ENCODE data around the gene SLC35F4.
"Not testable (repeated sequence)": the region's sequence is repeated elsewhere in the genome, so short reads cannot be mapped to it uniquely, and the experiment has no call there.

The SLC35F4 gene

DNA sequence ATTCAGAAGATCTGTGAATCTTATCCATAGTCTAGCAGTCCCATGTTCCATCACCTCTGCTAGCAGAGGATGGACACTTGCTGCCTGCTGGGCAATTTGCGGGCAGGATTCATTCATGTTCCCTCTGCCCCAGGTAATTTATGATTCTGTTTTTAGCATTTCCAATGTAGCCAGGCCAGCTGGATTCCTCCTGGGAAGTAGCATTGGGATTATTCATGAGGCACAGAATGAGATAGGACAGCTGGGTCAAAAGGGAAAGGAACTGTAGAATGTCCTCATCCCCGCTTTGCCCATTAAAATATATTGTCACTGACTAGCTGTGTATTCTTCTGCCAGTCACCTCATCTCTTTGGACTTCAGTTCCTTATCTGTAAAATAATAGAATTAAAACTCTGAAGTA is 68.7 kb downstream of the SLC35F4 start:
- DNase-seq (ENCODE audit: low read depth) = no peak

DNA sequence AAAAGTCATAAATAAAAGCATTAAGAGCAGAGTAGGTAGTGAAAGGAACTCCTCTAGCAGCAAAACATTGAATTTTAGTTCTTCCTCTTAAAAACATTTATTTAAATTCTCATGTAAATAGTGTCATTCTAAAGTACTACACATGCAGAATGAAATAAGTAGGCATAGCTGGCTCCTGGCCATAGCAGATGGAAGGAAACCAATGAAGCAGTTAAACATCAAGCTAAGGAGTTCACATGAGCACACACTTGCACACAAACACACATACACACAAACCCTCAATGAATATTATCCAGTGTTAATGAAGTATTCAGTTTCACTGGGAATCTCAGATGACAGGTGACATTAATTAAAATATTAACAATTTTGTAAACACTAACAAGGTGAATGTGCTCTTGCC is 69.3 kb downstream of the SLC35F4 start:
- no peak for DNase-seq (ENCODE audit: low read depth)

DNA sequence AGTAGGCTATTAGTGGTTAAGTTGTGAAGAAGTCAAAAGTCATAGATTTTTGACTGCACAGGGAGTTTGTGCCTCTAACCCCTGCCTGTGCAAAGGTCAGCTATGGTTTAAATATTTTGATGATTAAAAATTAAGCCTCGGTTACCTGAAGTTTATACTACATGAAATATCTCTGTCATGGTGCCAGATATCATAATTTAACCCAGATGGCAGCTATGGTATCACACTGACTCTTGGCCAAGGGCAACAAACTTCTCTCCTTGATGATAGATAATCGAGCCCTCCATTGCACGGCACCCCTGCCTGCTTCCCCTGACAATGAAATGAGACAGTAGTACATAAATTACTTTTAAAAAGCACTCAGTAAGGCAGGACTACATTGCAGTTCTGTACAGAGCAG is 80.8 kb downstream of the SLC35F4 start:
- no peak for DNase-seq (ENCODE audit: low read depth)

DNA sequence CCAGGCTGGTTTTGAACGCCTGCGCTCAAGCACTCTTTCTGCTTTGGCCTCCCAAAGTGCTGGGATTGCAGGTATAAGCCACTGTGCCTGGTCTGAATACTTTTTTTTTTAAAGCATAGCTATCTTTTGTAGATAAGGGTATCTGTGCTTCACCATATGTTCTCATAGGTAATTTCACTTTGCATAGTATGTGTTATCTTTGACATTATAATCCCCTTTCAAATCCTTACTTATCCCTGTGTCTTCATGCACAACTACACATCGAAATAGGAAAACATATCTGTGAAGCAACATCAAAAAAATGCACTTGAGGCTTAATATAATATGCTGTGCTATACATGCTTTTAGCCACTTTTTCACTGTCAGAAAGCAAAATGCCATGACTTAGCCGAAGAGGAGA is 94.1 kb downstream of the SLC35F4 start:
- DNase-seq (ENCODE audit: low read depth) = no peak

DNA sequence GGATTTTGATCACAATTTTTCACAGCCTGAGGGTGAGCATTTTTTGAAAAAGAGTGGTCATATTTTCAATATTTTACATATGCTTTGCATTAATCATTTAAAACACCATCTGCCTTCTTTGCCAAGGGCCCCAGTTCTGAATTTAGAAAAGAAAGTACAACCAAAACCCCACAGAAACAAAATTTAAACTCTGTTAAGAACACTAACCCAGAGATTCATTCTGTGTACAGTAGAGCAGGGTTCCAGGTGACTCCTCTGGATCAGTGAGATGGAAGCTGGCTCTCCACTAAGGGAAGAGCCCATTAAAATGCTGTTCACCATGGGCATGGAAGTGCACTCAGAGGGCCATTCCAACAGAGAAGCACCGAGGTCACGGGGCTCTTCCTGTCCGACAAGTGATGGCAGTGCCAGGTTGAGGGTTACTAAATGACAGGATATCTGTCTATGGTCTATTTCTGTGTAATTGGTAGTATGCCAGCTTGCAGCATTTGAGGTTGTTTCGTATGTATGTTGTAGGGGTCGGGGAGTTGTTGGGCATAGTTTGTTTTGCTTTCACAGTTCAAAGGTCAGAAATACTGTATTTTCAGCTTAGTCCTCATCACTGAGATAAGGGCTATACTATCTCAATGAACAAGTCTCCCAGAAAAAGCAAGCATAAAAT is 95.9 kb downstream of the SLC35F4 start:
- DNase-seq (ENCODE audit: low read depth) = no peak

DNA sequence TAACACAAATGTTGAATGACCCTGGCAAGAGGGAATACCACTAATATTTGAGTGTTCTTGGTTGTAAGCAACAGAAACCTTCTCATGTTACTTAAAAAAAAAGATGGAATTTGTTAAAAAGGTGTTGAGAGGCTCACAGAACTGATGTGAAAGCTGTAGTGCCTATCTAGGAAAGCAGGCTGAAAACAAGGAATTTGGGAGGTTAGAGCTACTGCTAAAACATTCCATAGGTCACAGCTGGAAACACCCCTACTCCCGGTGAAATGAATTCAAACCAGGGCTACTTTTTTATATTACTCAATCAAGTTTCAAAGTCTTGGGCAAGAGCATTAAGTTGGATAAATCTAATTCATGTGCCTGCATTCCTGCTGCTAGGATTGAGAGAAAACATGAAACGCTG is 104.1 kb downstream of the SLC35F4 start:
- DNase-seq (ENCODE audit: low read depth) = no peak

DNA sequence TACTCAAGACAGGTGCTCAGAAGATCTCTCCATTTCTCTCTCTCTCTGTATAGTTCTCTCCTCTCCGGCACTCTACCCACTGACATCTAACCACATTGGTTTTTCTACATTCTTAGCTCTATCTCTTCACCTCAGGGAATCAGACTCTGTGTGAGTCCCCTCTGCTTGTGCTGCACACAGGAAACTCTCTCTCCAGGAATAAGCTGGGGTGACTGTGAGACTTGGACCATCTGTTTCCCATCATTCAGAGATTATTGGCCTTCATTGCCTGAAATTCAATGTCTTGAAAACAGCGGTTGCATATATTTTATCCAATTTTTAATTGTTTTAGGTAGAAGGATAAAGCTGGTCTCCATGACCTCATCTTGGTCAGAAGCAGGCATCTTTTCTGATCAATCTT is 105.0 kb downstream of the SLC35F4 start:
- no peak for DNase-seq (ENCODE audit: low read depth)

DNA sequence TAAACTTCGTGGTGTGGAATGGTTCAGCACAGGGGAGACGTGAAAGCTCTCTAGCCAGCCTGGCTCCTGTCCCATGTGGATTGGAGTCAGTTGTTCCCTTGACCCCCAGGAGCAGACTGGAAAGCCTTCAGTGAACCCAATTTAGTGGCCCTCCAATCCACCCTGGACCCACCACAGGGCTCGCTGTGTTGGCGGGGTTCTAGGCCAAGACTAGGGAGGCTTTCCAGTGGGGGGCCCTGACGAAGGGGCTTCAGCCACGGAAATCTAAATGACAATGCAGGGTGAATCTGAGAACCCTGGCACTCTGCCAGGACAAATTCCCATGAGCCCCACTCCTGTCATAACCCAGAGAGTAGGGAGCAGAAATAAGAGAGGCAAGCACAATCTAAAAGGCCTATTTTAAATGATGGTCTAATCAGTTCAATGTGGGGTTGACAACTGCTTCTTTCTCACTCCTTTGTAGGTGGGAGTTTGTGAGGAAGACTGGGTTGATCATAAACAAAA is 110.8 kb downstream of the SLC35F4 start:
- DNase-seq (ENCODE audit: low read depth) = no peak

DNA sequence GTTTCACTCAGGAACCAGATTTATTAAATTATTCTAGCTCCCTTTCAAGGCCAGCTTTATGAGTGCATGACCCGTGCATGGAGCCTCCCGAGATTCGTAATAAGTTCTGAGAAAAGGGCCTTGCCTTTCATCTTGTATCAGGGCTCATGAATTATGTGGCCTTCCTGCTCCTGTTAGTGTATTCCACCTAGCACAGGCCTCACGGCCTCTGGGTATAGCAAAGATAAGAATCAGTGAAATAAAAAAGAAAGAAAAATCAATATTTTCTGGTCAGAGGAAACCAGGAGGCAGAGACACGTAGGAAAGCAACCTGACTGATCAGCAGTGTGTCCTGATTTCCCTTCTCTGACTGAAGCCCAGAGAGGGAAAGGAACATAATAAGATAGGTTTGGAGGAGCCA is 111.4 kb downstream of the SLC35F4 start:
- DNase-seq (ENCODE audit: low read depth) = no peak

DNA sequence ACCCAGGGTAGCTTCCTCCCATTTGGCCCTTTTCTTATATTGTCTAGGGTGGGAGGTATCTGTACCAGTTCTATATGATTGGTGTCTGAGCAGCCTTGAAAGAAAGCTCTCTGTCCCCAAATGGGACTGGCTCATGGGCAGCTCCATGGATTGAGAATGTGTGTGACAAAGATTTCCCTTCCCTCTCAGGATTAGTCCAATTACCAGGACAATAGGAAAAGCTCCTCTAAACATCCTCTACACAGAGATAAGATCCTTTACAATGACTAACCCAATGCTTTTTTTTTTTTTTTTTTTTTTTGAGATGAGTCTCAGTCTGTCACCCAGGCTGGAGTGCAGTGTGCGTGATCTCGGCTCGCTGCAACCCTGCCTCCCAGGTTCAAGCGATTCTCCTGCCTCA is 112.1 kb downstream of the SLC35F4 start:
- DNase-seq (ENCODE audit: low read depth) = no peak

DNA sequence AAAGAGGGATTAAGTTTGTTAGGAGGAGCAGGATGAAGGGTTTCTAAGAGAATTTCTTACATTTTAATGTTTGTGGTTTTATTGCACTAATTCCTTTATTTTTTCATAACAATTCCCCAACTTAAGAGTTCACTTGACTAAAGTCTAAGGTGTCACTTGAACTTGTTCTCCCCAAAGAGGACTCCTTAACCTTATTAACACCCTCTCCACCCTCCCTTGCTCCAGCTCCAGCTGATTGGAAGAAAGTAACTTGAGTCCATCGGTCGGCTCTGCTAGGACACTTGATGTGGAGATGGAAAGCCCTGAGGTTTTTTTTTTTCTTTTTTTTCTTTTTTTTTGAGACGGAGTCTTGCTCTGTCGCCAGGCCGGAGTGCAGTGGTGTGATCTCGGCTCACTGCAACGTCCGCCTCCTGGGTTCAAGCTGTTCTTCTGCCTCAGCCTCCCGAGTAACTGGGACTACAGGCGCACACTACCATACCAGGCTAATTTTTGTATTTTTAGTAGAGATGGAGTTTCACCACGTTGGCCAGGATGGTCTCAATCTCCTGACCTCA is 113.7 kb downstream of the SLC35F4 start:
- not testable (repeated sequence) for DNase-seq (ENCODE audit: low read depth)

DNA sequence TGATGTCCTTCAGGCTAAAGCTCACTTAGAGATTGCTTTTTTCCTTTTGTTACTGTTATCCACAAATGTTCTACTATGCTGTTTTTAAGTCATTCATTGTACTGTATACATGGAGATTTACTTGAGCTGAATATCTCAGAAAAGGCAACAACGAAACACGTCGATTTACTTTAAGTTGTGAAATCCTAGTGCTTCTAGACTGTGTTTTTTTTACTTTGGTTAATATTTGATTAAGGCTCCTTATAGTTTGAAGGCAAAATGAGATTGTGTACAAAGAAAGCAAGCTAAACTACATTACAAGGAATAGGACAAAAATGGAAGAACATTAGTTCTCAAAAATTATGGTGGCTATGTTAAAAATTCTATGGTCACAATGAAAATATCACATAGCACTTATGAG is 114.5 kb downstream of the SLC35F4 start:
- DNase-seq (ENCODE audit: low read depth) = no peak

DNA sequence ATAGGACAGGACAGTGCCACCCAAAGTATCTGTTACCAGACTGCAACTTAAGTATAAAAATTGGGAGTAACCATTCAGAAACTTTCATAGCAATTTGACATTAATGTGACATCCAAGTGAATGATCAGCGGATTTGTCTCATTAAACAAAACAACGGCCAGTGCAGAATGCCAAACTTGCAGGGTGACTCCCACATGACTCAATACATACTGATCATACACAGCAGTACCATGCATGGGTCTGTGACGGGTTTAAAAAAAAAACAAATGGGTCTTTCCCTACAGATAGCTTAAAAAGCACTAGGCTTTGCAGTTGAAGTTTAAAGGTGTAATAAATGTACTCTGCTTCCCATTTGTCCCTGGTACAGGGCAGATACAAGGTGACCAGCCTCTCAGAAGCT is 116.6 kb downstream of the SLC35F4 start:
- DNase-seq (ENCODE audit: low read depth) = no peak

DNA sequence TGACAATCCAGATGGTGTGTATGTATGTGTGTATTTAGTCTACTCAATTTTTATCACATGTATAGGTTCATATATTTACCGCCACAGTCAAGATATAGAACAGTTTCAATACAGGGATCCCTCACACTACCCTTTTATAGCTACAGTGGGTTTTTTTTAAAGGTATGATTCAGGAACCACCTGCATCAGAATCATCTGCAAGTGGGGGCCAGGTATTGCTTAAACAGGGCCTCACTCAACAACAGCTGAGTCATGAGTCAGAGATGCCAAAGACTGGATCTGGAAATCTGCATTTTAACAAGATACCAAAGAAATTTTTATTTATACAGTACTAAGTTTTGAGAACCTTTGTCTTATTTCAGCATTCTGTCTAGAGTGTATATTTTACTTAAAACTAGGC is 117.6 kb downstream of the SLC35F4 start:
- no peak for DNase-seq (ENCODE audit: low read depth)

DNA sequence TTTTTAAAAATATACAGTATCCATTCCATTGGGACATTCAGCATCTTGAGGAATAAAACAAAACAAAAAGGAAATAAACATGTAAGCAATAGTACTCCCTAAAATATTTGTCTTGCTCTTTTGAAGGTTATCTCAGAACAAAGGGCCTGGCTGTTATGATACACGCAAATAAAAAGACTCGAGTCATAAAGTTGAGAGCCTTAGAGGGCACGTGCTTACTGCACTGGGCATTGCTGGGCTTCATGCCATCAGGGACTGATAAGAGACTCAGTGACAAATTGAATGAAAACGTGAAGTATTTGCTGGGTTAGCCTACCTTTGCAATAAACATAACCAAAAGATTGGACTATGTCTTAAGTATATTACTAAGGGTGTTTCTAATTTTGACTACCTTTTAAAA is 118.9 kb downstream of the SLC35F4 start:
- no peak for DNase-seq (ENCODE audit: low read depth)

DNA sequence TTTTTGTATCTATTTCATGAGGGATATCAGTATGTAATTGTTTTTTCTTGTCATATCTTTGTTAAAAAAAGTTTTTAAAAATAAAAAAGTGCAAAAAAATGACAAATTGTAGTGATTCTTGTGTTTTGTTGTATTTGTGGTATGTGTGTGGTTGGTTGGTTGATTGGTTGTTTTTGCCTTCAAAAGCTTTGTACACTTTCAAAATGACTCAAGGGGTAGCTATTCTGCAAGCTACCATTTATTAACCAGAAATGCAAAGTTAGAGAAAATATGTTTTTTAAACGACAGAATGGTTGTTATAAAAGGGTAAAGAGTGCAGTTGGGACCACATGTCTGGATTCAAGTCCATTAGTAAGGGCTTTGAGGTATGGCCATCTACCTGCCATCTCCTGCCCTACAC is 119.3 kb downstream of the SLC35F4 start:
- no peak for DNase-seq (ENCODE audit: low read depth)

DNA sequence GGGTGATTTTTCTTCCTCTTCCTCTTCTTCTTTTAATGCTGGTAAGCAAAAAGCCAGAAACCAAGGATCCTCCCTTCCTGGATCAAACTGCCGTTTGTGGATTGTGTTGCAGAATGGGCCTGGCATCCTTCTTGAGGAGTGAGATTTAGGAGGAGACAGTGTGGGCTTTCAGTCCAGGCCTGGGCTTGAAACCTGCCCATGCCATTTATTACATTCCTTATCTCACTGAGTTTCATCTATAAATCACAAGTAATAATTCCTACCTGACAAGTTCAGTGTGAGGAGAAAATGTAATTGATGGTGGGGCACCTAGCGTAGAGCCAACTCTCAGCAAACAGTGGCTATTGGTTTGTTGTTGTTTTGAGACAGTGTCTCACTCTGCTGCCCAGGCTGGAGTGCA is 126.4 kb downstream of the SLC35F4 start:
- no peak for DNase-seq (ENCODE audit: low read depth)

DNA sequence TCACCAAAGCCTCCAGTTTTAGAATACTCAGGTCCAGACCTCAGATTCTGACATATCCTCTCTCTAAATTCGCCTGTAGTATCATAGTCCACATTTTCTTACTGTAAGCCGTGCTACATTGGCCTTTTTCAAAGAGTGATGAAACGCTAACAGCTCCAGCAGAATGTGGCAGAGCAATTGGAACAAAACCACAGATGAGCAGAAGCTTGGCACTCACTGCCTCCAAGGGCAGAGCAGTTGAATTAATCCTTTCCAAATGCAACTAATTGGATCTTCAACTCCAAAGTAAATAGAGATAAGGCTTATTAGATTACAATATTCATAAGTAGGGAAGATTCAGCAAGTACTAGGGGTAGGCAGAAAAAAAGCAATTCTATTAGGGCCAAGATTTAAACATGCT is 128.3 kb downstream of the SLC35F4 start:
- DNase-seq (ENCODE audit: low read depth) = no peak

DNA sequence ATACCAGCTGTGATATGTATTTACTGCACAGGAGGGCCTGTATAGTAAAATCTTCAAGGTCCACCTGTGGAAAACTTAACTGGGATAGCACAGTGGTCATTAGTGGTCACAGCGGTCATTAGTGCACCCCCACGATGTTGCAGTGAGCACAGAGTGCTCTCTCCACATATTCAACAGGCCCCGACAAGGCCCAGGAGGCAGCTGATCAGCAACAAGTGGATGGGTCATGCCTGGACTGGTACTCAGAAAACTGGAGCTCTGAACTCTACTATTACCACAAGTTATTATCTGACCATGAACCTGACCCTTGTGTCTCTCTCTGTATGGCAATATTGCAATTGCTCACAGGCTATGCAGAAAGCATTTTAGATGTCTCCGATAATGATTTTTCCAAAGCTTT is 129.5 kb downstream of the SLC35F4 start:
- no peak for DNase-seq (ENCODE audit: low read depth)

DNA sequence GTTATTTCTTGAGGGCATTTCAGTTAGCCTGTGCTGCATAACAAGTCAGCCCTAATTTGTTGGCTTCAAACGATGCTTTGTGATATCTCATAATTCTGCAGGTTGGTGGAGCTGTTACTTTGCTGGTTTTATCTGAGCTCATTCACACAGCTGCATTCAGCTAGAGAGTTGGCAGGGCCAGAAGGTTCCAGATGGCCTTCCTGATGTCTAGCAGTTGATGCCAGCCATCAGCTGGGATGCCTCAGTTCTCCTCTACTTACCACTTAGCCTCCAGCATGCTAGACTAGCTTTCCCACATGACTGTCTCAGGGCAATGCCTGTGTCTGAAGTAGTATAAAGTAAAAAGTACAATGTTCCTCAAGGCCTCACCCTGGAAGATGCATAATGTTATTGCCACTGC is 130.6 kb downstream of the SLC35F4 start:
- DNase-seq (ENCODE audit: low read depth) = no peak

DNA sequence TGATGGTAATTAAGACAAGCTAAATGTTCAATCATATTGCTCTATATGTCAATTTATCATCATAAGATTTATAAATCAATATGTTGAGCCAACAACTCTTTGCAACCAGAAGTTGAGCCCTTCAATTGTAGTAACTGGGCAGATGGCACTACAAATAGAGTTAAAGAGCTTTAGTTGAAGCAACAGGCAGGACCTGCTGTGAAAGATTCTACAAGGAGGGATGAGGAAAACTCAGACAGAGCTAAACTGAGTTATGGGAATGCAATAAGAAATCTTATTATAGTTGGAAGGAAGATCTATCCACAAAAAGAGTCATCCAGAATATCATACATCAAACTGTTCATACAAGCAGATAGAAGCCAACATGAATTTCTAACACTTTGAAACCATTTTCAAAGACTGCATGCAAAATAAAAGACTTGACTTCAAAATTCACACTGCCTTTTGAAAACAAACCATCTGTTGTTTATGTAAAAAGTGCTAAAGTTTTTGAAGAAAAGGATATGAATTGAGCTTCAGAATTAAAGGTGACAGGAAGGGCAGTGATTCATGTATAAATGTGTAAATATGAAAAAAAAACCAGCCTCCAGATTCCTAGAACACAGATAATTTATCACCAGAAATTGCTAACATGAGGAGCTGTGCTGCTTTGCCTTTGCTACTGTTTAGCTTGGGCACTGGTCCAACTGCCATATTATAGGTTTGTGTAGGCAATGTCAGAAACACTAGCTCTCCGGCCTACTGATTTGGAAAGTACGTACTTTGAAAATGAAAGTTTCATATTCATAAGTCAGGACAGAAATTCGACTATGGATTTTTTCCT is 133.2 kb downstream of the SLC35F4 start:
- DNase-seq (ENCODE audit: low read depth) = no peak

DNA sequence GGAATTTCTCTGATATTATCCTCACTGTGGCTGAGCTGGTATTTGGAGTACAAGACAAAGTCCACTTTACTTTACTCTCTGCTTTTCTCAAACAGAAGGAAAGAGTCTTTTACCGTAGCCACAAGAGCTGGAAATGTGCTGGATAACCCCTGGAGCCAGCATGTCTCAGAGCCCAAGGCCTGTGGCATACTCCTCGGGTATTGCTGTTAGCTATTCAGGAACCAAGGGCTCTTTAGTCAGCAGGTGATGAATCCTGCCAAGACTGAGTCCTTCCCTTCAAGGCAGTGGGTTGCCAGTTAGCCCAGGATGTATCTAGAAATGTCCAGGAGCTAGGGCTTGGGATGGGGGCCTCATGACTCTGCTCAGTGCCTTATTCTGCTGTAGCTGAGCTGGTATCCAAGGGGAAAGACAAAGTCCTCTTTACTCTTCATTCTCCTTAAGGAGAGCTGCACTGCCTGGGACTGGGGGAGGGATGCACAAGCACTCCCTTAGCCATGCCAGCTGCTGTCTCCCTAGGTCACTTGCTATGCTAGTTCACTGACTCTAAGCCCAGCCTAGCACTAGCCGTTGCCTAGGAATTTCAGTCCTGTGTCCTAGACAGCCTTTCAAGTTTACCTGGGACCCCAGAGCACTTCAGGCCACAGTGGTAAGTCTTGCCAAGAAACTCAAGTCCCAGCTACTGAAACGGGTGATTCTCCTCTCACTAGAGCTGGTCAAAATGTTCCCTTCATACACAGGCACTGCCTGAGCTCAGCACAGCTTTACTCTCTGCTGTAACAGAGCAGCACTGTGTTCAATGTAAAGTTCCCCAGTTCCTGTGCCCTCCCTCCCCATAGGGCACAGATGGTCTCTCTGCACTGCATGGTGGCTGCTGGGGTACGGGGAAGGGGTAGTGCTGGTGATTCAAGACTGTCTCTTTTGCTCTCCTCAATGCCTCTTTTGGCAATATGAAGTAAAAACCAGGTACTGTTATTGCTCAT is 136.4 kb downstream of the SLC35F4 start:
- no peak for DNase-seq (ENCODE audit: low read depth)

Data from stimulated activated CD8-positive, alpha-beta memory T cell treated with anti-CD3 and anti-CD28 coated beads, Interleukin-12 subunit alpha, Interleukin-12 subunit beta, amount 100 ng/mL, for 4 hours (primary cell).